Endothelial cell (in vitro differentiated cells): ENCODE results near the gene TMPRSS11D. TPM values are rescaled to one million over a fixed set of nuclear protein-coding genes. Genes with fewer than 3 reads are reported as not detected.

Experiments used
- DNase-seq: peaks from one replicate; pipeline ENCODE4 v3.0.0; 2021; ENCODE audit warnings: low spot score
- H3K27ac Mint-ChIP-seq: one replicate; pipeline ENCODE4 v1.8.0; 2021; ENCODE audit warnings: mixed read lengths, inconsistent platforms; ENCODE audit not compliant: unreplicated experiment
- H3K27me3 Mint-ChIP-seq: one replicate; pipeline ENCODE4 v1.8.0; 2021; ENCODE audit warnings: mild to moderate bottlenecking, moderate library complexity, mixed read lengths, inconsistent platforms; ENCODE audit not compliant: unreplicated experiment
- H3K36me3 Mint-ChIP-seq: one replicate; pipeline ENCODE4 v1.8.0; 2021; ENCODE audit warnings: mild to moderate bottlenecking, low read depth, mixed read lengths, inconsistent platforms; ENCODE audit not compliant: unreplicated experiment
- H3K4me1 Mint-ChIP-seq: one replicate; pipeline ENCODE4 v1.8.0; 2021; ENCODE audit warnings: mild to moderate bottlenecking, mixed read lengths, inconsistent platforms; ENCODE audit not compliant: unreplicated experiment
- H3K4me3 Mint-ChIP-seq: one replicate; pipeline ENCODE4 v1.8.0; 2021; ENCODE audit warnings: mild to moderate bottlenecking, mixed read lengths, inconsistent platforms; ENCODE audit not compliant: unreplicated experiment
- H3K9me3 Mint-ChIP-seq: one replicate; pipeline ENCODE4 v1.8.0; 2021; ENCODE audit warnings: mixed read lengths, inconsistent platforms; ENCODE audit not compliant: unreplicated experiment
- CTCF ChIP-seq: fragments of 200-600 bp; sonication (generic); IDR thresholded peaks from one replicate; pipeline ENCODE4 v1.5.0; 2021; ENCODE audit warnings: antibody characterized with exemption; ENCODE audit not compliant: unreplicated experiment
- total RNA-seq: library from RNA; stranded (reverse); fragmentation: NEBNext Ultra II Directional; extraction: Animal tissue kit (Norgen Biotek cat#: 25700); gene quantifications from one replicate; pipeline ENCODE4 v1.2.1, GENCODE V29; 2021; ENCODE audit not compliant: unreplicated experiment

Gene TMPRSS11D
- total RNA-seq, 1 donor from 2014 or later: not detected

DNA sequence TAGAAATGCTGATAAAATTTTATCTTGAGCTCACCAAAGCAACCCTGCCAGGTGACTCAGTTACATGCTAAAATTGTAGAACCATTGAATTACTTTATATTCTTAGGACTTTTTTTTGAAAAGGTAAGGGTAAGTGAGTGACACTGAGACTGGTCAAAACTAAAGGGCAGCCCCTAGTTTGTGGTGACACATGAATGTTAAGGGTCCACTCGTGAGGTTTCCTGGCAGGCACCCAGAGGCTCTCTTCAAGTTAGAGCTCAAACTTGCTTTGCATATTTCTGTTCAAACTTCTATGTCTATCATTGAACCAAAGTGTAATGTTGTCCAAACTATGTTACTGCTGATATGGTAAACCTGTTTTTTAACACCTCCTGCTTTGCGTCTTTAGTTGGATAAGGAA is 30.5 kb downstream of the TMPRSS11D start:
- DNase-seq: no peak
- peaks cover 2% of the 10 kb centered on the region for H3K27me3 Mint-ChIP-seq
- no peaks in the 10 kb centered on the region for H3K4me1 Mint-ChIP-seq
- no peak overlapping the region for H3K4me3 Mint-ChIP-seq
- no peak for TF ChIP-seq CTCF
- no peaks in the 10 kb centered on the region for H3K36me3 Mint-ChIP-seq
- H3K9me3 Mint-ChIP-seq: no peaks in the 10 kb centered on the region
- no peak overlapping the region for H3K27ac Mint-ChIP-seq

- no peak for DNase-seq
- Mint-ChIP-seq H3K9me3 (no peaks in the 10 kb centered on the region), H3K4me1 (peaks cover 6% of the 10 kb centered on the region), H3K36me3 (no peaks in the 10 kb centered on the region), H3K27ac (no peak overlapping the region), H3K4me3 (no peak overlapping the region), H3K27me3 (no peaks in the 10 kb centered on the region)
- TF ChIP-seq CTCF: no peak
These were observed 62.9 kb downstream of the TMPRSS11D start for GRCh38 chr4:67820903-67821302.

GRCh38 chr4:67810011-67810410 is 73.8 kb downstream of the TMPRSS11D start:
- Mint-ChIP-seq H3K36me3 (peaks cover 3% of the 10 kb centered on the region), H3K27ac (no peak overlapping the region), H3K4me1 (no peaks in the 10 kb centered on the region), H3K4me3 (no peak overlapping the region), H3K27me3 (no peaks in the 10 kb centered on the region), H3K9me3 (no peaks in the 10 kb centered on the region)
- no peak for DNase-seq
- no peak for TF ChIP-seq CTCF

- no peak overlapping the region for H3K4me3 Mint-ChIP-seq
- DNase-seq: no peak
- H3K27me3 Mint-ChIP-seq: no peaks in the 10 kb centered on the region
- H3K4me1 Mint-ChIP-seq: no peaks in the 10 kb centered on the region
- no peak overlapping the region for H3K27ac Mint-ChIP-seq
- TF ChIP-seq CTCF: no peak
- peaks cover 3% of the 10 kb centered on the region for H3K36me3 Mint-ChIP-seq
- no peaks in the 10 kb centered on the region for H3K9me3 Mint-ChIP-seq
These were observed 74.3 kb downstream of the TMPRSS11D start for GRCh38 chr4:67809502-67809901.

GRCh38 chr4:67796810-67797209 is 87.0 kb downstream of the TMPRSS11D start:
- Mint-ChIP-seq H3K4me3 (no peak overlapping the region), H3K27ac (no peak overlapping the region), H3K9me3 (no peaks in the 10 kb centered on the region), H3K36me3 (no peaks in the 10 kb centered on the region), H3K4me1 (peaks cover 3% of the 10 kb centered on the region), H3K27me3 (peaks cover under 1% of the 10 kb centered on the region)
- no peak for TF ChIP-seq CTCF
- DNase-seq: no peak
